GM12892 (cell line): ENCODE measurements around the gene SMARCC2.

Experiments
- POLR2A ChIP-seq: IDR thresholded peaks from 2 replicates; pipeline ENCODE4 v1.6.1; 2011; ENCODE audit warnings: low read depth, low read length, control low read depth
- POLR2AphosphoS5 ChIP-seq: IDR thresholded peaks from 2 replicates; pipeline ENCODE4 v1.6.1; 2011; ENCODE audit warnings: low read depth, low read length, control low read depth
- TAF1 ChIP-seq: IDR thresholded peaks from 2 replicates; pipeline ENCODE4 v1.6.1; 2011; ENCODE audit warnings: low read depth, mild to moderate bottlenecking, control low read depth, low read length, borderline replicate concordance

GRCh38 chr12:56169229-56169759 is 20.0 kb downstream of the SMARCC2 start:
- 0 out of 2 replicates have a peak, but pooled peaks have one; percentile 4 for TF ChIP-seq POLR2AphosphoS5
- TF ChIP-seq TAF1 = no peak
- TF ChIP-seq POLR2A = 0 out of 2 replicates have a peak, but pooled peaks have one; percentile 21
